ENCODE measurements around the gene FGF4.

The FGF4 gene

GRCh38 chr11:69746140-69746539 lies 29.0 kb downstream of the FGF4 start:
- no peak for DNase-seq
- H3K27me3 ChIP-seq, result no peaks in the 10 kb centered on the region
- H3K4me3 ChIP-seq (ENCODE audit: low read depth, low read length), result no peak overlapping the region
- no peak for TF ChIP-seq CTCF (IDR thresholded peaks at IDR 0.05; ENCODE audit: low read depth, low read length)
- H3K36me3 ChIP-seq, result no peaks in the 10 kb centered on the region
- no peaks in the 10 kb centered on the region for H3K4me1 ChIP-seq
- H3K9me3 ChIP-seq, result no peaks in the 10 kb centered on the region

GRCh38 chr11:69745201-69745600 lies 29.9 kb downstream of the FGF4 start:
- no peaks in the 10 kb centered on the region for H3K27me3 ChIP-seq
- TF ChIP-seq CTCF (IDR thresholded peaks at IDR 0.05; ENCODE audit: low read depth, low read length), result no peak
- DNase-seq, result no peak
- no peak overlapping the region for H3K4me3 ChIP-seq (ENCODE audit: low read depth, low read length)
- H3K9me3 ChIP-seq, result no peaks in the 10 kb centered on the region
- no peaks in the 10 kb centered on the region for H3K4me1 ChIP-seq
- no peaks in the 10 kb centered on the region for H3K36me3 ChIP-seq

GRCh38 chr11:69744435-69744834 lies 30.7 kb downstream of the FGF4 start:
- H3K4me1 ChIP-seq, result no peaks in the 10 kb centered on the region
- H3K4me3 ChIP-seq (ENCODE audit: low read depth, low read length), result no peak overlapping the region
- H3K36me3 ChIP-seq, result no peaks in the 10 kb centered on the region
- H3K9me3 ChIP-seq, result no peaks in the 10 kb centered on the region
- no peaks in the 10 kb centered on the region for H3K27me3 ChIP-seq
- TF ChIP-seq CTCF (IDR thresholded peaks at IDR 0.05; ENCODE audit: low read depth, low read length), result no peak
- DNase-seq, result no peak

- Histone ChIP-seq H3K9me3 (no peaks in the 10 kb centered on the region; the same call in 1 of the 2 replicates), H3K4me3 (ENCODE audit: low read depth, low read length) (no peak overlapping the region), H3K36me3 (no peaks in the 10 kb centered on the region), H3K4me1 (no peaks in the 10 kb centered on the region), H3K27me3 (peaks cover 3% of the 10 kb centered on the region; the same call in 1 of the 2 replicates)
- DNase-seq, result no peak
- TF ChIP-seq CTCF (IDR thresholded peaks at IDR 0.05; ENCODE audit: low read depth, low read length), result no peak
Observed at GRCh38 chr11:69734841-69735240, 40.3 kb downstream of the FGF4 start.

- no peak overlapping the region for H3K4me3 ChIP-seq (ENCODE audit: low read depth, low read length)
- no peaks in the 10 kb centered on the region for H3K4me1 ChIP-seq
- peaks cover 3% of the 10 kb centered on the region; the same call in 1 of the 2 replicates for H3K27me3 ChIP-seq
- H3K9me3 ChIP-seq, result no peaks in the 10 kb centered on the region; the same call in 1 of the 2 replicates
- no peak for DNase-seq
- no peak for TF ChIP-seq CTCF (IDR thresholded peaks at IDR 0.05; ENCODE audit: low read depth, low read length)
- no peaks in the 10 kb centered on the region for H3K36me3 ChIP-seq
Observed at GRCh38 chr11:69734367-69734766, 40.8 kb downstream of the FGF4 start.

- Histone ChIP-seq H3K27me3 (peaks cover 3% of the 10 kb centered on the region; the same call in 1 of the 2 replicates), H3K9me3 (no peaks in the 10 kb centered on the region; the same call in 1 of the 2 replicates), H3K36me3 (no peaks in the 10 kb centered on the region), H3K4me3 (ENCODE audit: low read depth, low read length) (no peak overlapping the region), H3K4me1 (no peaks in the 10 kb centered on the region)
- DNase-seq, result no peak
- TF ChIP-seq CTCF (IDR thresholded peaks at IDR 0.05; ENCODE audit: low read depth, low read length), result no peak
Observed at GRCh38 chr11:69732910-69733309, 42.2 kb downstream of the FGF4 start.

Data from BE2C (cell line).